GM20431 (cell line): Measurements from ENCODE around the gene TTC38.
"Not testable (repeated sequence)": the region's sequence is repeated elsewhere in the genome, so short reads cannot be mapped to it uniquely, and the experiment has no call there.

Experiments used
- in situ Hi-C: fragments of 300-500 bp; cut with MseI, MboI; formaldehyde crosslinking; loops from one replicate; pipeline ENCODE4 v1.15.0; 2020; ENCODE audit warnings: low sequenced_read_pairs; ENCODE audit not compliant: unreplicated experiment

TTC38 gene

GRCh38 chr22:46244771-46245170, 23.0 kb upstream of the TTC38 start:
- in situ Hi-C loops, result no loop called here

- in situ Hi-C loops, result no loop called here
These were observed 22.3 kb upstream of the TTC38 start for GRCh38 chr22:46245511-46245910.

GRCh38 chr22:46246178-46246577, 21.6 kb upstream of the TTC38 start:
- in situ Hi-C loops, result no loop called here

GRCh38 chr22:46247443-46247975, 20.3 kb upstream of the TTC38 start:
- in situ Hi-C loops, result no loop called here

GRCh38 chr22:46250035-46250782, 17.6 kb upstream of the TTC38 start, which contains the start of gene CDPF1:
Gene CDPF1 (minus strand): TSS chr22:46250293. CDS start chr22:46248284, 2,009 bp downstream.
- in situ Hi-C loops, result no loop called here

GRCh38 chr22:46250783-46251125, 17.1 kb upstream of the TTC38 start:
- in situ Hi-C loops, result no loop called here

GRCh38 chr22:46251266-46251665, 16.5 kb upstream of the TTC38 start:
- in situ Hi-C loops, result no loop called here

GRCh38 chr22:46251816-46252380, 15.9 kb upstream of the TTC38 start:
- in situ Hi-C loops, result no loop called here

- in situ Hi-C loops, result no loop called here
These were observed 11.3 kb upstream of the TTC38 start for GRCh38 chr22:46256358-46256958.

- in situ Hi-C loops, result no loop called here
These were observed 8.4 kb upstream of the TTC38 start for GRCh38 chr22:46259374-46259773.

- in situ Hi-C loops, result no loop called here
These were observed 7.8 kb upstream of the TTC38 start for GRCh38 chr22:46260038-46260437.

GRCh38 chr22:46262449-46263215, 5.2 kb upstream of the TTC38 start:
- in situ Hi-C loops, result no loop called here

- in situ Hi-C loops, result no loop called here
These were observed 4.6 kb upstream of the TTC38 start, which contains the start of gene PKDREJ for GRCh38 chr22:46263216-46263590. Gene PKDREJ (minus strand): TSS chr22:46263343. CDS start chr22:46263322, 21 bp downstream.

- in situ Hi-C loops, result not testable (repeated sequence)
These were observed 3.3 kb upstream of the TTC38 start for GRCh38 chr22:46264520-46264919.

- in situ Hi-C loops, result not testable (repeated sequence)
These were observed 2.2 kb upstream of the TTC38 start for GRCh38 chr22:46265627-46266026.

- in situ Hi-C loops, result no loop called here
These were observed 1.8 kb downstream of the TTC38 start for GRCh38 chr22:46269564-46269963.

GRCh38 chr22:46272196-46272595, 4.4 kb downstream of the TTC38 start:
- in situ Hi-C loops, result no loop called here

GRCh38 chr22:46272762-46273431, 5.1 kb downstream of the TTC38 start:
- in situ Hi-C loops, result no loop called here

GRCh38 chr22:46273432-46274148, 5.8 kb downstream of the TTC38 start:
- in situ Hi-C loops, result no loop called here
